Osteoblast (primary cell): ENCODE data around the gene RNF141. TPM values are rescaled to one million over a fixed set of nuclear protein-coding genes. Genes with fewer than 3 reads are reported as not detected.

Source experiments
- DNase-seq: peaks from one replicate; pipeline ENCODE4 v3.0.0; 2011; ENCODE audit warnings: low spot score, mixed read lengths; ENCODE audit not compliant: insufficient read length; ENCODE audit errors: missing footprints
- H2AFZ ChIP-seq: 2 replicates; pipeline ENCODE4 v1.6.0; 2011; ENCODE audit warnings: mild to moderate bottlenecking, low read length
- H3K27ac ChIP-seq: 2 replicates; pipeline ENCODE4 v1.5.1; 2011; ENCODE audit warnings: mild to moderate bottlenecking, low read depth, low read length, moderate library complexity
- H3K27me3 ChIP-seq: 2 replicates; pipeline ENCODE4 v1.6.0; 2012; ENCODE audit warnings: mild to moderate bottlenecking, control low read depth, inconsistent platforms, low read length, moderate library complexity; ENCODE audit not compliant: insufficient read depth
- H3K36me3 ChIP-seq: 2 replicates; pipeline ENCODE4 v1.5.1; 2011; ENCODE audit warnings: mild to moderate bottlenecking, low read length, control low read depth, moderate library complexity; ENCODE audit not compliant: insufficient read depth
- H3K4me1 ChIP-seq: 2 replicates; pipeline ENCODE4 v1.5.1; 2011; ENCODE audit warnings: mild to moderate bottlenecking, low read length, control low read depth, moderate library complexity; ENCODE audit not compliant: insufficient read depth
- H3K4me2 ChIP-seq: 2 replicates; pipeline ENCODE4 v1.6.0; 2011; ENCODE audit warnings: mild to moderate bottlenecking, low read length; ENCODE audit not compliant: insufficient read depth
- H3K4me3 ChIP-seq: fragments of 200-600 bp; sonication (generic); 3 replicates; pipeline ENCODE4 v1.5.1; 2012; ENCODE audit warnings: mild to moderate bottlenecking, low read length, inconsistent platforms; ENCODE audit not compliant: insufficient read depth
- H3K79me2 ChIP-seq: 2 replicates; pipeline ENCODE4 v1.6.0; 2012; ENCODE audit warnings: mild to moderate bottlenecking, low read length, control low read depth, inconsistent platforms; ENCODE audit not compliant: insufficient read depth
- H3K9me3 ChIP-seq: 2 replicates; pipeline ENCODE4 v1.5.1; 2011; ENCODE audit warnings: low read depth, low read length, control low read depth
- H4K20me1 ChIP-seq: 2 replicates; pipeline ENCODE4 v1.6.0; 2012; ENCODE audit warnings: mild to moderate bottlenecking, low read length, control low read depth; ENCODE audit not compliant: insufficient read depth
- total RNA-seq: library from RNA; depleted of rRNA; stranded (reverse); fragments of >200 nt; gene quantifications from 2 replicates; pipeline ENCODE4 v1.2.3, GENCODE V29; 2012
- TF ChIP-seq, protein P1 (sequence below): IDR thresholded peaks from 2 replicates; pipeline ENCODE4 v1.5.1; 2011; ENCODE audit warnings: mild to moderate bottlenecking, low read depth, low read length, moderate library complexity; ENCODE audit errors: extremely low read depth

Gene RNF141
- total RNA-seq, 1 donor: 29.3 TPM

GRCh38 chr11:10539339-10539738 is 1.6 kb downstream of the RNF141 start:
- DNase-seq: no peak
- TF ChIP-seq, protein P1, sequence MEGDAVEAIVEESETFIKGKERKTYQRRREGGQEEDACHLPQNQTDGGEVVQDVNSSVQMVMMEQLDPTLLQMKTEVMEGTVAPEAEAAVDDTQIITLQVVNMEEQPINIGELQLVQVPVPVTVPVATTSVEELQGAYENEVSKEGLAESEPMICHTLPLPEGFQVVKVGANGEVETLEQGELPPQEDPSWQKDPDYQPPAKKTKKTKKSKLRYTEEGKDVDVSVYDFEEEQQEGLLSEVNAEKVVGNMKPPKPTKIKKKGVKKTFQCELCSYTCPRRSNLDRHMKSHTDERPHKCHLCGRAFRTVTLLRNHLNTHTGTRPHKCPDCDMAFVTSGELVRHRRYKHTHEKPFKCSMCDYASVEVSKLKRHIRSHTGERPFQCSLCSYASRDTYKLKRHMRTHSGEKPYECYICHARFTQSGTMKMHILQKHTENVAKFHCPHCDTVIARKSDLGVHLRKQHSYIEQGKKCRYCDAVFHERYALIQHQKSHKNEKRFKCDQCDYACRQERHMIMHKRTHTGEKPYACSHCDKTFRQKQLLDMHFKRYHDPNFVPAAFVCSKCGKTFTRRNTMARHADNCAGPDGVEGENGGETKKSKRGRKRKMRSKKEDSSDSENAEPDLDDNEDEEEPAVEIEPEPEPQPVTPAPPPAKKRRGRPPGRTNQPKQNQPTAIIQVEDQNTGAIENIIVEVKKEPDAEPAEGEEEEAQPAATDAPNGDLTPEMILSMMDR: no peak
- Histone ChIP-seq H3K4me3 (peak overlapping the region; percentile 78), H3K4me1 (peaks cover 39% of the 10 kb centered on the region), H2AFZ (no peak overlapping the region), H3K36me3 (no peaks in the 10 kb centered on the region), H3K79me2 (peaks cover 55% of the 10 kb centered on the region), H3K27ac (peak overlapping the region; percentile 63), H4K20me1 (no peaks in the 10 kb centered on the region), H3K9me3 (no peaks in the 10 kb centered on the region), H3K27me3 (no peaks in the 10 kb centered on the region), H3K4me2 (peak overlapping the region; percentile 97)

DNA sequence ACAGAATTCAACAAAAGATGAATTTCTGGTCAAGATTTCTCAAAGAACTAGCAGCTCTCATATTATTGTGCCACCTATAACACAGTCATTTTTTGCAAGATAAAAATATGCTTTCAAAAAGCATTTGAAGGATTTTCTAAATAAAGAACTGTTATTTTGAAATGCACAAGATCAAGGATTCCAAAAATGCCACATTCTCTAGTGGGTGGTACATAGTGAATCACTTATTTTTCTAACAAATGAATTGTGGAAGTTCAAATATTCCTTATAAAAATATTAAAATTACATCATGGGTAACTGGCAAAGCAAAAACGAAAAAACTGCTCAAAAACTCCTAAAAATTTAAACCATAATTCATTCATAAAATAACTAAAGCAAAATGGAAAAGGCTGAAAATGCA is 2.1 kb downstream of the RNF141 start:
- Histone ChIP-seq H3K4me3 (peak overlapping the region; percentile 44), H2AFZ (no peak overlapping the region), H3K9me3 (no peaks in the 10 kb centered on the region), H4K20me1 (no peaks in the 10 kb centered on the region), H3K27me3 (no peaks in the 10 kb centered on the region), H3K4me2 (peak overlapping the region; percentile 97), H3K27ac (peak overlapping the region; percentile 63), H3K36me3 (peaks cover 2% of the 10 kb centered on the region), H3K4me1 (peaks cover 39% of the 10 kb centered on the region), H3K79me2 (peaks cover 59% of the 10 kb centered on the region)
- TF ChIP-seq, protein P1: no peak
- no peak for DNase-seq

DNA sequence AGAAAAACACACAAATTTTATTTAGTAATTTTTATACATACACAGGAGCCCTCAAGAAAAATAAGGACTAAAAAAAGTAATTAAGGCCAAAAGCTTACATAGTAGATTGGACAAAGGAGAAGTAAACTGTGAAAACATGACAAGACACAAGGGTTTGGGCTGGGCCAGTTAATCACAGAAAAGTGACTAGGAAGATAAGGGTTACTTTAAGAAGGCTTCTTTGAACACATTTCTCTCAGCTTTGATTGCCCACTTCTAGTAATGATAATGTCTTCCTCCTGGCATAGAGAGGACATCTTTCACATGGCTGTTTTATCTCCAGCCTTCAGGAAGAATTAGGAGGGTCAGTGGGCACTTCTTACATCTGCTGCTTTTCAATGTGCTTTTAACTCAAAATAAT is 3.4 kb downstream of the RNF141 start:
- Histone ChIP-seq H3K4me3 (no peak overlapping the region), H3K4me2 (no peak overlapping the region), H3K79me2 (peaks cover 69% of the 10 kb centered on the region), H4K20me1 (no peaks in the 10 kb centered on the region), H3K9me3 (no peaks in the 10 kb centered on the region), H3K27ac (no peak overlapping the region), H2AFZ (no peak overlapping the region), H3K27me3 (no peaks in the 10 kb centered on the region), H3K36me3 (peaks cover 14% of the 10 kb centered on the region), H3K4me1 (peaks cover 39% of the 10 kb centered on the region)
- TF ChIP-seq, protein P1: no peak
- no peak for DNase-seq

- H3K4me1 ChIP-seq: peaks cover 43% of the 10 kb centered on the region
- TF ChIP-seq, protein P1: no peak
- H3K4me3 ChIP-seq: no peak overlapping the region
- no peak overlapping the region for H3K27ac ChIP-seq
- H3K27me3 ChIP-seq: no peaks in the 10 kb centered on the region
- H3K79me2 ChIP-seq: peaks cover 56% of the 10 kb centered on the region
- no peak overlapping the region for H3K4me2 ChIP-seq
- no peak overlapping the region for H2AFZ ChIP-seq
- H3K36me3 ChIP-seq: peaks cover 26% of the 10 kb centered on the region
- no peaks in the 10 kb centered on the region for H4K20me1 ChIP-seq
- no peaks in the 10 kb centered on the region for H3K9me3 ChIP-seq
- DNase-seq: no peak
These were observed 6.7 kb downstream of the RNF141 start for GRCh38 chr11:10534316-10534715.
